Omental fat pad (tissue), 4 donors: ENCODE data around the gene ACAA2. TPM values are rescaled to one million over a fixed set of nuclear protein-coding genes. Genes with fewer than 3 reads are reported as not detected.
"Not testable (repeated sequence)": the region's sequence is repeated elsewhere in the genome, so short reads cannot be mapped to it uniquely, and the experiment has no call there.

ENCODE experiments used
- ATAC-seq: fragments of 150-250 bp; one replicate; pipeline ENCODE4 v1.9.1; 2016; ENCODE audit warnings: mild to moderate bottlenecking, moderate library complexity; ENCODE audit not compliant: low FRiP score
- DNase-seq: peaks from one replicate; pipeline ENCODE4 v3.0.0-alpha.2; 2019; ENCODE audit warnings: low spot score
- total RNA-seq, 4 donors: library from RNA; depleted of rRNA; stranded (reverse); fragments of >200 nt; gene quantifications; one replicate each; pipeline ENCODE4 v1.1.0, GENCODE V29; 2016
- TF ChIP-seq, protein P1 (sequence below), 3 donors: fragments of 450-650 bp; IDR thresholded peaks; one replicate each; pipeline ENCODE4 v1.5.1; 2016 to 2017; ENCODE audit warnings: antibody characterized with exemption in 3 of 3, mild to moderate bottlenecking in 3 of 3, moderate library complexity in 2 of 3

ACAA2 gene
- total RNA-seq, 4 donors from 2014 or later, result 86.4 to 167 (median 112) TPM

DNA sequence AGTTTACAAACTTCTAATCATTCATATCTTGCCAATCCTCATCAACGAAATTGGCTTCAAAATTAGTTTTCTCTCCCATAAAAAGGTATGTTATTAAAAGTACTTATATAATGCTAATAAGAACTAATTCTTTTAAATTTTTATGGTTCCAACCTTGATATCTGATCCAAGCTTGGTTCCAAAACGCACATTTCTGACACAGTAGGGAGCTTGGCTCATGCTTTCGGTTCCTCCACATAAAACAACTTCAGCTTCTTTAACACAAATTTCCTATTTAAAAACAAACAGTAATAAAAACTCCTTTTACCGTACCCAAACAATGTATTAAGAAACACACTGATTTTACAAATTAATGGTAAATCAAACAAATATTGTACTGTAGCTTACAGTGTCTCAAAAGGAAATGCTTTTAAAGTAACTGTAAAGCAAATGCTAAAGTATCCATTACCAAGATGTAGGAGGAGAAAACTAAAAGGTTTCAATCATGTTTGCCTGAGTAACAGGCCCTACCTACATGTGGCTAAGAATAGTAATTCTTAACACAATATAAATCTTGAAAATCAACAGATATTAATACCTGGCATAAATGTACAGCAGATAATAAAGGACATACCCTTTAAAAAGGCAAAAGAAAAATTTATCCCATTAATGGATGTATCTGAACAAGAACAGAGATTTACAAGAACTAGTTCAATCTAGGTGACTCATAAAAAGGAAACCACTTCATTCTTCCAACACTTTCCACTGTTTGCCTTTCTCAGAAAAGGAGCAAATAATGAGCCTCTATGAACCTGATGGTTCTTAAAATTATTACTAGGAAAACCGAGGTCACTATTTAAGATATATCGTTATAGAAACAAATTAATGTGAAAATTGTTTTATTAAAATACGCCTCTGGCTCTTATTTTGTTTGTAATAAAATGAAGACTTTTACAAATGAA, 17.5 kb downstream of the ACAA2 start:
- TF ChIP-seq, protein P1, sequence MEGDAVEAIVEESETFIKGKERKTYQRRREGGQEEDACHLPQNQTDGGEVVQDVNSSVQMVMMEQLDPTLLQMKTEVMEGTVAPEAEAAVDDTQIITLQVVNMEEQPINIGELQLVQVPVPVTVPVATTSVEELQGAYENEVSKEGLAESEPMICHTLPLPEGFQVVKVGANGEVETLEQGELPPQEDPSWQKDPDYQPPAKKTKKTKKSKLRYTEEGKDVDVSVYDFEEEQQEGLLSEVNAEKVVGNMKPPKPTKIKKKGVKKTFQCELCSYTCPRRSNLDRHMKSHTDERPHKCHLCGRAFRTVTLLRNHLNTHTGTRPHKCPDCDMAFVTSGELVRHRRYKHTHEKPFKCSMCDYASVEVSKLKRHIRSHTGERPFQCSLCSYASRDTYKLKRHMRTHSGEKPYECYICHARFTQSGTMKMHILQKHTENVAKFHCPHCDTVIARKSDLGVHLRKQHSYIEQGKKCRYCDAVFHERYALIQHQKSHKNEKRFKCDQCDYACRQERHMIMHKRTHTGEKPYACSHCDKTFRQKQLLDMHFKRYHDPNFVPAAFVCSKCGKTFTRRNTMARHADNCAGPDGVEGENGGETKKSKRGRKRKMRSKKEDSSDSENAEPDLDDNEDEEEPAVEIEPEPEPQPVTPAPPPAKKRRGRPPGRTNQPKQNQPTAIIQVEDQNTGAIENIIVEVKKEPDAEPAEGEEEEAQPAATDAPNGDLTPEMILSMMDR (IDR thresholded peaks at IDR 0.05), result no peak
- DNase-seq (no peak), ATAC-seq (no peak)

DNA sequence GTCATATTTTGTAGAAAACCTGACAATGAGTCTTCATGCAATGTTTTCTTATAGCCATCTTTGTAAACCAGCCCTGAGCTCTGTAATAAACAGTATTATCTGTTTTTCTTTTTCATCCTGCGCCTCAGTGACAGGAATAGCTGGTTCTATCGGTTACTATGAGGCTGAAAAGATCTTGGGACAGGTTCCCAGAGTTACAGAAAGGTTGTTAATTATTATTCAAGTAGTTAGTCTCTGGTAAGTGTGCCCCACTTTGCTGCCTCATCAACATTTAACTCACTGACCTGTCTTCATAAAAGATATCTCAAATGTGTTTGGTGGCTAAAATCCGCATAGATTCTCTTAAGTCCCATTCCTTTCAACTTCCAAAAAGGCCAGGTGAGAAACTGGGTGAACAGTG, 18.6 kb downstream of the ACAA2 start:
- no peak for DNase-seq
- TF ChIP-seq, protein P1 (IDR thresholded peaks at IDR 0.05), result no peak
- no peak for ATAC-seq

DNA sequence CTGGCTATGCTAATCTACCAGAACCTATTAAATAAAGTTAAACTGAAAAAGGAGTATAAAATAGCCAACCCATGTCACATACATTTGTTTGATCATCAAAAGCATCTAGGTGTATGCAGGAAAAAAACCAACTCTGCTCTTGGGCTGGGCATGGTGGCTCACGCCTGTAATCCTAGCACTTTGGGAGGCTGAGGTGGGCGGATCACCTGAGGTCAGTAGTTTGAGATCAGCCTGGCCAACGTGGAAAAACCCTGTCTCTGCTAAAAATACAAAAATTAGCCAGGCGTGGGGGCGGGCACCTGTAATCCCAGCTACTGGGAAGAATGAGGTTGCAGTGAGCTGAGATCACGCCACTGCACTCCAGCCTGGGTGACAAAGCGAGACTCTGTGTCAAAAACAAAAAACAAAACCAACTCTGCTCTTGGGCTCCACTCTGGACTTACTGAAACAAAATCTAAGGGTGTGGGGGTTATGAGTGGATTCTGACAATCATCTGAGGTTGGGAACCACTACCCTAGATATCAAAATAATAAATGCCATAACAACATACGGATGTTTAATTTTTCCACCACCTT, 23.7 kb downstream of the ACAA2 start:
- not testable (repeated sequence) for ATAC-seq, DNase-seq

DNA sequence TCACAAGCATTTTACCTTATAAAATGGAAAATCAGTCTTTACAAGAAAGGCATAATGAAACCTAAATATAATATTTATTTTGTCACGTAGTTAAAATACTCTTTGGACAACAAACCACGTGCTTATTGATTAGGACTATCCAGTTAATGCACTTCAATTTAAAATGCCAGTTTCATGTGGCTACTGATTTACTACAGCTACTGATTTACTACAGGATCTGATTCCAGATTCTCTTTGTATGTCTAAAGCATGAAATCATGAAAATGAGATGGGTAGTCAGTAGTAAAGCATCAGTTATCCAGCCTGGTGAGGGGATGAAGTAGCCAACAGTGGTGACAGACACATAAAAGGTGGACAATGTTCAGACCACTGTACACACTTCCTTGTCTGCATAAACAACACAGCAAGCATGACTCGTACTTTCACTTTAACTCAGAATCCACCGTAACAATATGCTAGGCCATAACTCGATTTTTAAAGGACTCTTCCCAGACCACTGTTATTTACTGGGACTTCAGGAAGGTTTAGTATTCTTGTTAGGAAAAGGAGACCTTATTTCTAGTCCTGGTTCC, 24.9 kb downstream of the ACAA2 start:
- no peak for ATAC-seq
- TF ChIP-seq, protein P1 (IDR thresholded peaks at IDR 0.05), result no peak
- no peak for DNase-seq

DNA sequence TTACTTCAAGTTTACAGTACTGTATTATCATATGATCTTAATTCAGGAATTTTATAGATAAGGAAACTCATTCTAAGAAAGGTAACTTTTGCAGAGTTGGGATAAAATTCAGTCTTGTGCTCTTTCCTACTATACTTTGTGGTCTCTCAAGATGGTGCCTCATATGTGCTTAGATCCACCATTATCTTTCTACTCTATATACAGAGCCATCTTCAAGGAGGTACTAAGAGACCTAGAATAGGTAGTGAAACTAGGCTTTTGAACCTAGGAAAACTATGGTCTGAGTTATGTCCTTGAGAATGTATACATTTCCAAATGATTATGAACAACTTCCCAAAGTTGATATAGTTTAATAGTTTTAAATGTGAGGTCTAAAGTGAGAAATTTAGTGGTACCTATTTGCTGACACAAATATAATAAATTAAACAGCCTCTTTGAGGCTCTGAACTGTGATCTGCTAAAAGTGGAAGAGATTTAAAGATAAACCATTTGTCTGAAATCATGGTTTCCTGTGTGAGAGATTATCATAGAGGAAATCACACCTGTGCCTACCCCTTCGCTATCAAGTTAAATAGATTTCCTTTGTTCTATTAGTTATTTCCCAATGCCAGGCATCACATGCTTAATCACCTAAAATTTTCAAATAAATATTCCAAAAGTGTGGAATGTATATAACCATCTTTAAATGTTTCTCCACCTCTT, 27.2 kb downstream of the ACAA2 start:
- no peak for DNase-seq
- ATAC-seq, result no peak
- TF ChIP-seq, protein P1 (IDR thresholded peaks at IDR 0.05), result no peak

DNA sequence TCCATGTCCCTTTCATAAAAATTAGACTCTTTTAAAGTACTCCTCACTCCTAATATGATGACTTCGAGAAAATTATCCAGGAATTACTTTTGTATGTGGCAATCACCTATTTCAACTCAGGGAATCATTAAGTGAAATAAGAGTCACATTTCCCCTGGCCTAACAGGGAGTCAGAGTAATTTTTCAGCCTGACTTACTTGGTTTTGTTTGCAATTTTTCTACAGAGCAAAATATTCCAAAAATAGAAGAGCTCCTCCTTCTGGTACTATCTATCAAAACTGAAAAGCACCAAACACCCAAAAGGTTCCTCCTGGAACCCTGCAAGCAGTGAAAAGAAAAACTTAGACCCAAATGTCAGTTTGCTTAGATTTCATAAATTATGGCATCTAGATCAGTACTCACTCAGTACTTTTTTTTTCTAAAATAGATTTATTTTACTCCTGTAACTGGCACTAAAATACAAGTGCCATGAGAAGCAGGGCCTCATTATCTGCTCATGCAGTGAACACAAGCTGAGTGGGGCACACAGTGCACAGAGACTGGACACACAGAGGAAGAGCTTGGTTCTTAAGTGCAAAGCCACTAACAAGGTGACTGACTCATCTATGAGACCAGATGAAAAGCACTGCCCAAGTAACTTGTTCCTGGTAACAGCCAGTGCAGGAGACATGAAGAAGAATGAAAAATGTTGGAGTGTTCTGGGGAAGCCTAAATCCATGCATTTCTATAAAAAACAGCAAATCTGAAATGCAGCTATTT, 28.7 kb downstream of the ACAA2 start:
- no peak for ATAC-seq

DNA sequence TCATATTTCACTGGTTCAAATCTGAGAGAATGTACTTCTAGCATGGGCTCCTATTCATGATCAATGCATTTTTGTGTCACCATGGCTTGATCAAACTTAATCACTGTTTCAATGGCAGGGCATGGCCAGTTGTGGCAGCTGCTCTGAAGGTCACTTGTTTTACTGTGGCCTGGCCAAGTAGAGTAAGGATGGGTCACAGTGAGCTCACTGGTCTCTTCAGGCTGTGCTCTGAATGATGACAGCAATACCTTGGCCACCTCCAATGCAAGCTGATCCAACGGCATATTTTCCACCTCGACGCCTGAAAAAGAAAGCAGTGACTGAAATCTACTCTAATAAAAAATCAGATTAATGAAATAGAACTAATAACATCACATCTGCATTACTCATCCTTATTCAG, 29.7 kb downstream of the ACAA2 start:
- DNase-seq, ATAC-seq: not testable (repeated sequence)

More for the DNA sequence above, 28.7 kb downstream of the ACAA2 start:
- no peak for DNase-seq
- TF ChIP-seq, protein P1 (IDR thresholded peaks at IDR 0.05), result no peak
